ENCODE results near the gene C16orf96.

GRCh38 chr16:4641895-4642294 is 85.8 kb downstream of the C16orf96 start:
- no peak for TF ChIP-seq CTCF (IDR thresholded peaks at IDR 0.05; ENCODE audit: control extremely low read depth in 1 of 3, insufficient read depth in 1 of 3, low read depth in 1 of 3, low read length in 3 of 3)
- no peak for TF ChIP-seq SUZ12 (IDR thresholded peaks at IDR 0.05; ENCODE audit: low read length)
- no peak for TF ChIP-seq ZNF274 (IDR thresholded peaks at IDR 0.05; ENCODE audit: borderline replicate concordance, extremely low read depth, low read length)
- no peak for TF ChIP-seq GABPA (IDR thresholded peaks at IDR 0.05; ENCODE audit: borderline replicate concordance, insufficient read depth, low read length)
- TF ChIP-seq POLR2AphosphoS5 (IDR thresholded peaks at IDR 0.05; ENCODE audit: low read depth, low read length) = no peak
- TF ChIP-seq EZH2 (IDR thresholded peaks at IDR 0.05; ENCODE audit: low read depth, low read length, severe bottlenecking) = no peak
- no peak for TF ChIP-seq GTF2F1 (IDR thresholded peaks at IDR 0.05; ENCODE audit: borderline replicate concordance, low read depth, low read length)
- TF ChIP-seq KDM1A (IDR thresholded peaks at IDR 0.05; ENCODE audit: borderline replicate concordance, low read length) = no peak
- TF ChIP-seq TCF12 (IDR thresholded peaks at IDR 0.05; ENCODE audit: low read depth, low read length) = no peak
- no peak for TF ChIP-seq POLR2A (IDR thresholded peaks at IDR 0.05; ENCODE audit: control extremely low read depth in 1 of 2, low read depth in 2 of 2, low read length in 2 of 2)
- no peak for TF ChIP-seq MAX (IDR thresholded peaks at IDR 0.05)
- TF ChIP-seq USF2 (IDR thresholded peaks at IDR 0.05; ENCODE audit: low read length) = no peak
- TF ChIP-seq TAF1 (IDR thresholded peaks at IDR 0.05; ENCODE audit: low read depth, low read length) = no peak
- no peak for TF ChIP-seq YY1 (IDR thresholded peaks at IDR 0.05; ENCODE audit: low read depth, low read length)

All from H1 (cell line).